ENCODE data around the gene FBXO3. TPM values are rescaled to one million over a fixed set of nuclear protein-coding genes. Genes with fewer than 3 reads are reported as not detected.
"Not testable (repeated sequence)": the region's sequence is repeated elsewhere in the genome, so short reads cannot be mapped to it uniquely, and the experiment has no call there.

The FBXO3 gene, protein sequence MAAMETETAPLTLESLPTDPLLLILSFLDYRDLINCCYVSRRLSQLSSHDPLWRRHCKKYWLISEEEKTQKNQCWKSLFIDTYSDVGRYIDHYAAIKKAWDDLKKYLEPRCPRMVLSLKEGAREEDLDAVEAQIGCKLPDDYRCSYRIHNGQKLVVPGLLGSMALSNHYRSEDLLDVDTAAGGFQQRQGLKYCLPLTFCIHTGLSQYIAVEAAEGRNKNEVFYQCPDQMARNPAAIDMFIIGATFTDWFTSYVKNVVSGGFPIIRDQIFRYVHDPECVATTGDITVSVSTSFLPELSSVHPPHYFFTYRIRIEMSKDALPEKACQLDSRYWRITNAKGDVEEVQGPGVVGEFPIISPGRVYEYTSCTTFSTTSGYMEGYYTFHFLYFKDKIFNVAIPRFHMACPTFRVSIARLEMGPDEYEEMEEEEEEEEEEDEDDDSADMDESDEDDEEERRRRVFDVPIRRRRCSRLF
- total RNA-seq = 64.8 TPM
- polyA plus RNA-seq = 39.7 TPM

DNA sequence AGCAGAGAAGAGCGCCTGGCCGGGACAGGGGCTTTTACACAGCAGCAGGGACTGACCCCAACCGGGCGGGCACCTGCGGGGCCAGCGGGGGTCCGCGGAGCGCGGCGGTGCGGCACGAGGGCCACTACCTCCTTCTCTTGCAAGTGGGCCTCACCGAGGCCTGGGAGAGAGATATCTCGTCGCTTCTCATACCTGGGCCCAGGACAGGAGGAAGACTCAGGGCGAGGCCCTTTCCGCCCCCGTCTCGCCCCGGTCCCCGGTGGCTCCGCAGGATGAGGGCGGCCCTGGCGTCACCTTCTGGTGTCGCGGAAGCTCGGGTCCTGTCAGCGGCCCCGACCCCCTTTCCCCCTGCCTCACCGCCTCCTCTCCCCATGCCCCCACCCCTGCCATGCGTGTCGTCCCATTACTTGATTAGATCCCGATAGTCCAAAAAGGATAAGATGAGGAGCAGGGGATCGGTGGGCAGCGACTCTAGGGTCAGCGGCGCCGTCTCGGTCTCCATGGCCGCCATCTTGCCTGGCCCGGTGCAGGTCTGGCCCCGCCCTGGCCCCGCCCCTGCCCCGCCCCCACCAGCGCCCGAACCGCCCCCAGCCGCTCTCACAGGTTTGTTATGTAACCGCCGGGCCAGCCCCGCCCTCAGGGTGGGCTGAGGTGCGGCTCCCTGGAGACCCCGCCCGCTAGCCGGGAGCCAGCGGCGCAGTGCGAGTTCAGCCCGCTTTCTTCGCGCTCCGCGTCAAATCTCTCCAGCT lies at the start of gene FBXO3:
Gene FBXO3, minus strand, starts transcription at position 534 of the 749 bp plus-strand sequence. Its CDS starts 23 bp downstream, at position 511.
- peak; percentile 62 for DNase-seq (ENCODE audit: extremely low spot score)

DNA sequence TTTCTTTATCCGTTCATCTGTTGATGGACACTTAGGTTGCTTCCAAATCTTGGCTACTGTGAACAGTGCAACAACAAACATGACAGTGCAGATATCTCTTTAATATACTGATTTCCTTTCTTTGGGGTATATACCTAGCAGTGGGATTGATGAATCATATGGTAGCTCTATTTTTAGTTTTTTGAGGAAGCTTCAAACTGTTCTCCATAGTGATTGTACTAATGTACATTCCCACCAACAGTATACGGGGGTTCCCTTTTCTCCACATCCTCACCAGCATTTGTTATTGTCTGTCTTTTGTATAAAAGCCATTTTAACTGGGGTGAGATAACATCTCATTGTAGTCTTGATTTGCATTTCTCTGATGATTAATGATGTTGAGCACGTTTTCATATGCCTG lies 48.7 kb upstream of the FBXO3 start:
- not testable (repeated sequence) for DNase-seq (ENCODE audit: extremely low spot score); H3K36me3 ChIP-seq (ENCODE audit: insufficient read depth); H3K4me1 ChIP-seq (ENCODE audit: insufficient read depth); H3K4me3 ChIP-seq (ENCODE audit: low read depth, low read length); H3K27ac ChIP-seq (ENCODE audit: low read depth)
- 54% methylated on average over 3 of the region's 3 CpGs for WGBS

More for the DNA sequence above, at the start of gene FBXO3:
- peak within 1 kb of the TSS; percentile 68 for H3K27ac ChIP-seq (ENCODE audit: low read depth)
- no peaks in the 10 kb centered on the region for H3K36me3 ChIP-seq (ENCODE audit: insufficient read depth)
- no peaks in the 10 kb centered on the region for H3K4me1 ChIP-seq (ENCODE audit: insufficient read depth)
- WGBS = under 1% methylated on average over 64 of the region's 64 CpGs
- H3K4me3 ChIP-seq (ENCODE audit: low read depth, low read length) = peak within 1 kb of the TSS; percentile 86

DNA sequence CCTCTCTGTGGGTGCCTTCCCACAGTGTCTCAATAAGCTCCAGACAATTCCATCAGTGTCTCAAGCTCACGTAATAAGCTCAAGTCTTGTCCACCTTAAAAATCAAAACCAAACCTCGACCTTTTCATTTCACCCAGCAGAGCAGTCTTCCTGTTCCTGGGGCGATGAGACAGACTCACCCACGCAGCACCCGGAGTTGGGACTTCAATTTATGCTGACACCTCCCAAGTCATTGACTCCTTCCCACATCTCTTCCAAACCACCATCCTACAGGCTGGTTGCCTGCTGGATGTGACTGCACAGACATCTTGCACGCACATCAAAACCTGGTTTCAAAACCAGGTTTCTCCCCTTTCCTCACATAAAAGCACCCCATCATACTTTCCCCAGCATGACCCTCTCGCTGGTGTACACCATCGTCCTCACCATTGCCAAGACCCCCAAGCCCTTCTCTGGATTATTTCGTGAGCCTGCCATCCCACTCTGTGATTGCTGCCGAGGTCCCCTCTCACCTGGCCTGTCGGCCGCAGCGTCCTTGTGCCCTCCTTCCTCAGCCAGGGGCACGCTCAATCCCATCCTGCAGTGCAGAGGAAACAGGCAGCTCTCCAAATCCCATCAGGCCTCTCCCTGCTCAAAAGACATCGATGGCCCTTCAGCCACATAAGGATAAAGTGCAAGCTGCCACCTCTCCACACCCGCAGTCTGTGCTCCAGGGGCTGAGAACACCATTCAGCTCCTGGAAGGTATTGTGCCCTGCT lies 45.1 kb upstream of the FBXO3 start:
- Histone ChIP-seq H3K27ac (ENCODE audit: low read depth) (no peak overlapping the region), H3K4me1 (ENCODE audit: insufficient read depth) (no peaks in the 10 kb centered on the region), H3K36me3 (ENCODE audit: insufficient read depth) (no peaks in the 10 kb centered on the region), H3K4me3 (ENCODE audit: low read depth, low read length) (no peak overlapping the region)
- 61% methylated on average over 16 of the region's 16 CpGs for WGBS
- DNase-seq (ENCODE audit: extremely low spot score) = no peak

DNA sequence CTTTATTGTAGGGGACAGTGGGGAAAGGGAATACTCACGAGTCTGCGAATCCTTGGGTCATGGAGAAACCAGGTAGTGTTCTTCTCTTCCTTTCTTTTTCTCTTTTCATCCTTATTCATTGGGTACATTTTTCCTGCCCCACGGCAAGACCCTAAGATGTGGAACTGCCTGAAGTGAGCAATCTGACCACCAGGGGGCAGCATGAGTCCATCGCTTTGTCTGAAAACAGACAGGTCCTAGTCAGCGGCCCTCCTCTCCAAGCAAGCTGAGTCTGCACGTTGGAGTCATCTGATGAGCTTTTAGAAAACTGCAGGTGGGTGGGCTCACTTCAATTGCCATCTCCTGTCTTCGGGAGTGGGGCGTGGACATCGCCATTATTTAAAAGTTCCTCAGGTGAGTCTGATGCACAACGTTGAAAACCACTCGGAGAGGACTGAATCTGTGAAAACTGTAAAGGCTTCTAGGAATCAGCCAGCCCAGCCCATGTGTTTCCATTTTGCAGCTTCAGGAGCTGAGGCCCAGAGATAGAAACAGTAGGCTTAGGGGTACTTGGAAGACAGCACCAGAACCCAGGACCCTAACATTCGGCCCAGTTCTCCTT lies 34.0 kb upstream of the FBXO3 start:
- H3K4me1 ChIP-seq (ENCODE audit: insufficient read depth) = no peaks in the 10 kb centered on the region
- H3K27ac ChIP-seq (ENCODE audit: low read depth) = no peak overlapping the region
- H3K36me3 ChIP-seq (ENCODE audit: insufficient read depth) = no peaks in the 10 kb centered on the region
- 21% methylated on average over 12 of the region's 12 CpGs for WGBS
- H3K4me3 ChIP-seq (ENCODE audit: low read depth, low read length) = no peak overlapping the region
- peak; percentile 53 for DNase-seq (ENCODE audit: extremely low spot score)

DNA sequence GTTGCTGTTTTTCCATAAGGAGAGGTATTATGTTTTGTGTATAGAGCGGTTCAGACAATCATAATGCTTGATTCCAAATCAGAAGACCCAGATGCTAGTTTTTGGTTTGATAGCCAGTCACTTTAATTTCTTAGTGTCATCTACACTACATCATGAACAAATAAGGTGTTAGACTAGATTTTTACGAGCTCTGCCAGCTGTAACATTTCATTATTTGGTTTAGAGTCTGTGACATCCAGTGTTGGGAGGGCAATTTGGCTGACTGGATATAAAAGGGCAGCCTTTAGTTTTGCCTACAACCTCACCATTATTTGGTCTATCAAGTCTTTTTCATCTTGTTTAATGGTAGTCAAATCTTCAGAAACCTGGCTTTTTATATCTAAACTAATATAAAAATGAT lies 30.2 kb upstream of the FBXO3 start:
- Histone ChIP-seq H3K27ac (ENCODE audit: low read depth) (no peak overlapping the region), H3K36me3 (ENCODE audit: insufficient read depth) (no peaks in the 10 kb centered on the region), H3K4me3 (ENCODE audit: low read depth, low read length) (no peak overlapping the region), H3K4me1 (ENCODE audit: insufficient read depth) (no peaks in the 10 kb centered on the region)
- no peak for DNase-seq (ENCODE audit: extremely low spot score)
- 62% methylated on average over 2 of the region's 2 CpGs for WGBS

DNA sequence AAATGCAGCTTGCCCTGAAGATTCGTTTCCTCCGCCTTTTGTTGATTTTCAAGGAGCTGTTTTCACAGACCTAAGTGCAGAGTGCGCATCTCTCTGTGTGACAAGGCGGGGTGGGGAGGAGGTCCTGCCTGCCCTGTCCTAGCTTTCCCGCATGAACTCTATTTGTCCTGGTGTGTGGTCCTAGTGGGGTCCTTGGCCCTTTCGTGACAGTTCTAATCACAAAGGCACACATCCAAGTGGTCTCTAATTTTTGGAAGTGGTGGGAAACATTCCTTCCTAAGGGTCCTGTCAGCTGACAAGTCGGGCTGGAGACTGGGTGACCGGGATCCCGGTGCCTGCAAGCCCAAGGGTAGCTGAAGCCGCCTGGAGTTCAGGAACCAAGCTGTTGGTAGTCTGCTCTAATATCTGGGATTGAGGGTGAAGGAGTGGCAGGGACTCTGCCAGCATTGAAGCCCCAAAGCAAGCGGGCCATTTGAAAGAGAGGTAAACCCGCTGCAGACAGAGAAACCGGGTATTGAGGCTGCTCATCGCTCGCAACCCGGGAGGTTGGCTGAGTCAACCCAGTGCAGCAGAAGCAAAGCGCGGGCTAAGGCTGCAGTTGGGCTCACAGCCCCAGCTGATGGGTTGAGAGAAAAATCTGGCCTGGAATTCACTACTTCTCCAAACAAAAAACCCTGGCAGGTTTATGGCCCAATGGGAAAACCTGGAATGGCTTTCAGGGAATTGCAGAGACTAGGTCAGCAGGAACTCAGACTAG lies 28.1 kb upstream of the FBXO3 start:
- H3K36me3 ChIP-seq (ENCODE audit: insufficient read depth) = no peaks in the 10 kb centered on the region
- no peak for DNase-seq (ENCODE audit: extremely low spot score)
- no peak overlapping the region for H3K27ac ChIP-seq (ENCODE audit: low read depth)
- no peak overlapping the region for H3K4me3 ChIP-seq (ENCODE audit: low read depth, low read length)
- 4% methylated on average over 18 of the region's 18 CpGs for WGBS
- H3K4me1 ChIP-seq (ENCODE audit: insufficient read depth) = no peaks in the 10 kb centered on the region

DNA sequence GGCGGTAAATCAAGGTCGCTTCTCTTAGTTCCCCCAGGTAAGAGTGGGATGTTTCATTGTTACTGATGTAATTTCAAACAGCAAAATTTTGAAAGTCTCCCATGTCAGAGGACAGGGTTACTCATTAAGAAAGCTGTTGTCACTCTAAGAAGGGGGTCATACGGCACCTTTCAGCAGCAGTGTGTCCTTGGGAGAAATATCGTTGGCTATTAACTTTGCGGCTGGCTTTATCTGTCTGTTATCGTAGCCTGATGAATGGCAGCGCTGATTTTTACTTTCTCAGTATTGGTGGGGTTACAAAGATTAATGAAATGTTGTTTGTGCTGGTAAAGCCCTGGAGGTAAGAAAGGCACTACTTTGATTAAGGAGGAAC lies 27.5 kb upstream of the FBXO3 start:
- H3K27ac ChIP-seq (ENCODE audit: low read depth) = no peak overlapping the region
- DNase-seq (ENCODE audit: extremely low spot score) = no peak
- H3K4me3 ChIP-seq (ENCODE audit: low read depth, low read length) = no peak overlapping the region
- 31% methylated on average over 7 of the region's 7 CpGs for WGBS
- H3K36me3 ChIP-seq (ENCODE audit: insufficient read depth) = no peaks in the 10 kb centered on the region
- H3K4me1 ChIP-seq (ENCODE audit: insufficient read depth) = no peaks in the 10 kb centered on the region

DNA sequence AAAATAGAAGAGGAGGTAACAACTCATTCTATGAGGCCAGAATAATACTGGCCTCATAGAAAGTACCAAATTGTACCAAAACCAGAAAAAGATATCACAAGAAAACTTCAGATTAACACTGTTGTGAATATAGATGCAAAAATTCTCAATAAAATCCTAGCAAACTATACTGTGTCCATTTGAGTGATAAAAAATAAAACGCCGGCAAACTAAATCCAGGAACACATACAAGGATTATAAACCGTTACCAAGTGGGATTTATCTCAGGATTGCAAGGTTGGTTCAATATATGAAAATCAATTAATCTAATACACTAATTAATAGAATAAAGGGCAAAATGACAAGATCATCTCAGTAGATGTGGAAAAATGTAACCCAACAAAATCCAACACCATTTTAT lies 23.6 kb upstream of the FBXO3 start:
- no peaks in the 10 kb centered on the region for H3K36me3 ChIP-seq (ENCODE audit: insufficient read depth)
- no peak overlapping the region for H3K27ac ChIP-seq (ENCODE audit: low read depth)
- 86% methylated on average over 3 of the region's 3 CpGs for WGBS
- no peak for DNase-seq (ENCODE audit: extremely low spot score)
- H3K4me3 ChIP-seq (ENCODE audit: low read depth, low read length) = no peak overlapping the region
- no peaks in the 10 kb centered on the region for H3K4me1 ChIP-seq (ENCODE audit: insufficient read depth)

DNA sequence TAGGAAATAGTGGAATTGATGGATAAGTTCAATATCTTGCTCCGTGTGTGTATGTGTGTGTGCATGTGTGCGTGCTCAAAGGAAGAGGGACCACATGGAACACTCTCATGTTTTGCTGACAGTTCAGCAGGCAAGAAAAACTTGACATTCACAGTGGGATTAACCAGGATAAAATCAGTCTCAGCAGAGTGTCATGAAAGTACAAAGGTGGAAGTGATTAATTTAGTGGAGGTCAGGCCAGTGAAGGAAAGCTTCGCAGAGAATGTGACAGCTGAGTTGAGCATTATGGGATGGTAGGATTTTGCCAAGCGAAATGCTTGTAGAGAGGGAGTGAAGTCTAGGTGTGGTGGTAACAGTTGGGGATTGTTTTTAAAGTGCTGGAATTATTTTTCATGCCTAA lies 15.7 kb upstream of the FBXO3 start:
- no peaks in the 10 kb centered on the region for H3K36me3 ChIP-seq (ENCODE audit: insufficient read depth)
- no peak overlapping the region for H3K27ac ChIP-seq (ENCODE audit: low read depth)
- 36% methylated on average over 4 of the region's 4 CpGs for WGBS
- H3K4me3 ChIP-seq (ENCODE audit: low read depth, low read length) = no peak overlapping the region
- no peak for DNase-seq (ENCODE audit: extremely low spot score)
- no peaks in the 10 kb centered on the region for H3K4me1 ChIP-seq (ENCODE audit: insufficient read depth)

DNA sequence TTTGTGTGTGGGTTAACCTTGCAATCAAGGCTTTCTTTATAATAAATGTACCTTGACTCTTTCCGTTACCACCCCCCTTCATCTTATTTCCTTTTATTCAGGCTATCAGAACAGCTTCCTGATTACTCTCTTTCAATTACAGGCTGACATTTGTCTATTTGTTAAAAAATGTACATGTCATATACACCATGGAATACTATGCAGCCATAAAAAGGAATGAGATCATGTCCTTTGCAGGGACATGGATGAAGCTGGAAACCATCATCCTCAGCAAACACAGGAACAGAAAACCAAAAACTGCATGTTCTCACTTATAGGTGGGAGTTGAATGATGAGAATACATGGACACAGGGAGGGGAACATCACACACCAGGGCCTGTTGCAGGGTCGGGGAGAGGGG lies 13.8 kb upstream of the FBXO3 start:
- H3K4me1 ChIP-seq (ENCODE audit: insufficient read depth); DNase-seq (ENCODE audit: extremely low spot score); H3K27ac ChIP-seq (ENCODE audit: low read depth); H3K36me3 ChIP-seq (ENCODE audit: insufficient read depth); H3K4me3 ChIP-seq (ENCODE audit: low read depth, low read length): not testable (repeated sequence)
- 86% methylated on average over 2 of the region's 2 CpGs for WGBS

DNA sequence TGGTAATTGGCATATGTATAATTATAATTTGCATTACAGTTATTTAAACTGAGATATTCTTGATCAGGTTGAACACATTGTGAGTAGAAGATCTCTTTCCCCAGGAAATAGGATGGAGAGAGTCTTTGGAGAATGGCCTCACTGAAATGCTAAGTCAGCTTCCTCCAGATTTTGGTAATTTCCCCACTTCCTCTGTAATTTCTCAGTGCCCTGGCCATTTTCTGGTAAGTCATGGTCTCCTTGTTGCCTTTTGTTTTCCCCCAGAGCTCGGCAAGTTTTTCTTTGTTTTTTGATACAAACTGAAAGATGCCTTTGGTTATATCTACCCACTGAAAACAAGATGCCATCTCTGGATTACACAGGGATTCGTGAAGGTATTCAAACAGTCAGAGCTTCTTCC lies 12.8 kb upstream of the FBXO3 start:
- no peak overlapping the region for H3K27ac ChIP-seq (ENCODE audit: low read depth)
- WGBS = 49% methylated on average over 2 of the region's 2 CpGs

DNA sequence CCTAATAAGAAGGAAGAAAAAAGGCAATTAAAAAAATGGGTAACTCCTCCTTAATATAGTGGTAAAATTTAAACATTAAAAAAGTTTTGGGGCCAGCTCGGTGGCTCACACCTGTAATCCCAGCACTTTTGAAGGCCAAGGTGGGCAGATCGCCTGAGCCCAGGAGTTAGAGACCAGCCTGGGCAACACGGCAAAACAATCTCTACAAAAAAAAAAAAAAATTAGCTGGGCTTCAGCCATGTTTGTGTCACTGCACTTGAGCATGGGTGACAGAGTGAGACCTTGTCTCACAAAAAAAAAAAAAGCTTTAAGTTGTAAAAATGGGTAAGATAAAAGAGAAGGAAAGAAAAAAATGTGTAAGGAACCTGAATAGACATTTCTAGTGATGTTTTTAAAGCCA lies 11.3 kb upstream of the FBXO3 start:
- Histone ChIP-seq H3K4me1 (ENCODE audit: insufficient read depth) (no peaks in the 10 kb centered on the region), H3K27ac (ENCODE audit: low read depth) (no peak overlapping the region), H3K36me3 (ENCODE audit: insufficient read depth) (no peaks in the 10 kb centered on the region), H3K4me3 (ENCODE audit: low read depth, low read length) (no peak overlapping the region)
- no peak for DNase-seq (ENCODE audit: extremely low spot score)
- 84% methylated on average over 3 of the region's 3 CpGs for WGBS

More for the DNA sequence above, 12.8 kb upstream of the FBXO3 start:
- no peak overlapping the region for H3K4me3 ChIP-seq (ENCODE audit: low read depth, low read length)
- no peak for DNase-seq (ENCODE audit: extremely low spot score)
- no peaks in the 10 kb centered on the region for H3K4me1 ChIP-seq (ENCODE audit: insufficient read depth)
- no peaks in the 10 kb centered on the region for H3K36me3 ChIP-seq (ENCODE audit: insufficient read depth)
